Stimulated activated CD4-positive, alpha-beta T cell treated with anti-CD3 and anti-CD28 coated beads, Interleukin-1b, Interleukin-23, amount 100 ng/mL, for 1 hour (primary cell): Measurements from ENCODE around the gene PDE4B.
"Not testable (repeated sequence)": the region's sequence is repeated elsewhere in the genome, so short reads cannot be mapped to it uniquely, and the experiment has no call there.

ENCODE experiments used
- DNase-seq, 2 donors: peaks; one replicate each; pipeline ENCODE4 v3.0.0-alpha.2; 2020; ENCODE audit warnings: low read depth in 2 of 2

Gene PDE4B

GRCh38 chr1:65994223-65994622, 201.5 kb downstream of the PDE4B start:
- no peak for DNase-seq

- no peak for DNase-seq
These were observed 202.6 kb downstream of the PDE4B start for GRCh38 chr1:65995336-65995735.

GRCh38 chr1:65995928-65996327, 203.2 kb downstream of the PDE4B start:
- no peak for DNase-seq

- no peak for DNase-seq
These were observed 205.0 kb downstream of the PDE4B start for GRCh38 chr1:65997693-65998092.

GRCh38 chr1:65998763-65999583, 206.3 kb downstream of the PDE4B start:
- DNase-seq, result no peak

- no peak for DNase-seq
These were observed 207.4 kb downstream of the PDE4B start for GRCh38 chr1:66000033-66000637.

GRCh38 chr1:66003690-66004089, 211.0 kb downstream of the PDE4B start:
- no peak for DNase-seq

- DNase-seq, result not testable (repeated sequence)
These were observed 213.8 kb downstream of the PDE4B start for GRCh38 chr1:66006534-66006933.

- DNase-seq, result no peak
These were observed 219.6 kb downstream of the PDE4B start for GRCh38 chr1:66012106-66012784.

GRCh38 chr1:66013371-66013770, 220.7 kb downstream of the PDE4B start:
- DNase-seq, result no peak

GRCh38 chr1:66022904-66023620, 230.4 kb downstream of the PDE4B start:
- DNase-seq, result no peak

GRCh38 chr1:66025188-66025587, 232.5 kb downstream of the PDE4B start:
- no peak for DNase-seq

- no peak for DNase-seq
These were observed 235.3 kb downstream of the PDE4B start for GRCh38 chr1:66028035-66028434.

- DNase-seq, result no peak
These were observed 241.1 kb downstream of the PDE4B start for GRCh38 chr1:66033781-66034180.

GRCh38 chr1:66035616-66036245, 243.0 kb downstream of the PDE4B start:
- no peak for DNase-seq

- no peak for DNase-seq
These were observed 249.0 kb downstream of the PDE4B start for GRCh38 chr1:66041654-66042053.

- DNase-seq, result no peak
These were observed 250.5 kb downstream of the PDE4B start for GRCh38 chr1:66043186-66043585.

GRCh38 chr1:66044912-66045311, 252.2 kb downstream of the PDE4B start:
- DNase-seq, result no peak

GRCh38 chr1:66046415-66046814, 253.7 kb downstream of the PDE4B start:
- no peak for DNase-seq

- DNase-seq, result no peak
These were observed 255.3 kb downstream of the PDE4B start for GRCh38 chr1:66048011-66048410.

- DNase-seq, result no peak
These were observed 257.4 kb downstream of the PDE4B start for GRCh38 chr1:66050123-66050522.

GRCh38 chr1:66050633-66051032, 257.9 kb downstream of the PDE4B start:
- DNase-seq, result no peak
